ENCODE results near the gene BET1.

DNA sequence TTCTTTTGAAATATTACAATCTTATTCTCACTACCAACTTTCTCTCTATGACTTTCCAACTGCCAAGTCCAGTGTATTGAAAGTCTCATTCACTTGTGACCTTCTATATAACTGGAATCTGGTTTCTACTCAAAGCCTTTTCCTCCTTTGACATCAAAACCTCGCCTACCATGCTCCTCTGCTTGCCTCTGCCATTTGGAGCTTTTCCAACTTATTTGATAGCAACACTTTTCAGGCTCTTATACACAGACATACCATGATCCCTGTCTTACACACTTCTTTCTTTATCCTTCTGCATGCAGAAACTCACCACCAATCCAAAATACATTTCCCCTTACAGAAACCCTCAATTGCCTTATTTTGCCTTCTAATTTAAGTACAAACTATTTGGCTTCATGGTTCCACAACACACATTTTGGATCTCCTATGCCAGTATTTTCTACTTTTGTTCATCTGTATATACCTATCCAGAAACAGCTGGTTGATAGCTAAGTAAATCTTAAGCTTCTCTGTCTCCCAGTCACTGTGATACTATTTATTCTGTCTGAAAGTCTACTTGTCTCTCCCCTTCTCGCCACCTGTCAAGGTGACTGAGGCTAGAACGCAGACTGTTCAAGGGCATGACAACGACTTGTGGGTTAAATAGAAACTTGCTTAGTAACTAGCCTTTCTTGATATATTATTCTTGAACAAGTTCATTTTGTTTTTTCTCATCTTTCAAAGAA lies 60.2 kb downstream of the BET1 start:
- TF ChIP-seq POLR2A (IDR thresholded peaks at IDR 0.05; ENCODE audit: control extremely low read depth in 1 of 2, low read depth in 2 of 2, low read length in 2 of 2) (no peak), HDAC2 (IDR thresholded peaks at IDR 0.05; ENCODE audit: borderline replicate concordance in 1 of 2, low read depth in 2 of 2, low read length in 2 of 2) (no peak), TEAD4 (IDR thresholded peaks at IDR 0.05; ENCODE audit: low read depth, low read length) (no peak), EZH2 (IDR thresholded peaks at IDR 0.05; ENCODE audit: low read depth, low read length, severe bottlenecking) (no peak), CEBPB (IDR thresholded peaks at IDR 0.05; ENCODE audit: low read depth, low read length) (no peak), GTF2F1 (IDR thresholded peaks at IDR 0.05; ENCODE audit: borderline replicate concordance, low read depth, low read length) (no peak), CHD1 (IDR thresholded peaks at IDR 0.05; ENCODE audit: low read depth, low read length) (no peak), CBX5 (IDR thresholded peaks at IDR 0.05; ENCODE audit: low read depth, low read length) (no peak), SP2 (IDR thresholded peaks at IDR 0.05; ENCODE audit: low read length) (no peak)
- TF ChIP-seq, protein P1, sequence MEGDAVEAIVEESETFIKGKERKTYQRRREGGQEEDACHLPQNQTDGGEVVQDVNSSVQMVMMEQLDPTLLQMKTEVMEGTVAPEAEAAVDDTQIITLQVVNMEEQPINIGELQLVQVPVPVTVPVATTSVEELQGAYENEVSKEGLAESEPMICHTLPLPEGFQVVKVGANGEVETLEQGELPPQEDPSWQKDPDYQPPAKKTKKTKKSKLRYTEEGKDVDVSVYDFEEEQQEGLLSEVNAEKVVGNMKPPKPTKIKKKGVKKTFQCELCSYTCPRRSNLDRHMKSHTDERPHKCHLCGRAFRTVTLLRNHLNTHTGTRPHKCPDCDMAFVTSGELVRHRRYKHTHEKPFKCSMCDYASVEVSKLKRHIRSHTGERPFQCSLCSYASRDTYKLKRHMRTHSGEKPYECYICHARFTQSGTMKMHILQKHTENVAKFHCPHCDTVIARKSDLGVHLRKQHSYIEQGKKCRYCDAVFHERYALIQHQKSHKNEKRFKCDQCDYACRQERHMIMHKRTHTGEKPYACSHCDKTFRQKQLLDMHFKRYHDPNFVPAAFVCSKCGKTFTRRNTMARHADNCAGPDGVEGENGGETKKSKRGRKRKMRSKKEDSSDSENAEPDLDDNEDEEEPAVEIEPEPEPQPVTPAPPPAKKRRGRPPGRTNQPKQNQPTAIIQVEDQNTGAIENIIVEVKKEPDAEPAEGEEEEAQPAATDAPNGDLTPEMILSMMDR (IDR thresholded peaks at IDR 0.05; ENCODE audit: control extremely low read depth in 1 of 3, insufficient read depth in 1 of 3, low read depth in 1 of 3, low read length in 3 of 3), result no peak
- TF ChIP-seq, protein P2, sequence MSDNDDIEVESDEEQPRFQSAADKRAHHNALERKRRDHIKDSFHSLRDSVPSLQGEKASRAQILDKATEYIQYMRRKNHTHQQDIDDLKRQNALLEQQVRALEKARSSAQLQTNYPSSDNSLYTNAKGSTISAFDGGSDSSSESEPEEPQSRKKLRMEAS (IDR thresholded peaks at IDR 0.05), result no peak
